ENCODE results near the gene BCAS1. TPM values are rescaled to one million over a fixed set of nuclear protein-coding genes. Genes with fewer than 3 reads are reported as not detected.

BCAS1 gene
- total and polyA plus RNA-seq, 2 donors (not counting 3 experiments of a cell fraction or from before 2014, with no cell fraction given) = not detected

DNA sequence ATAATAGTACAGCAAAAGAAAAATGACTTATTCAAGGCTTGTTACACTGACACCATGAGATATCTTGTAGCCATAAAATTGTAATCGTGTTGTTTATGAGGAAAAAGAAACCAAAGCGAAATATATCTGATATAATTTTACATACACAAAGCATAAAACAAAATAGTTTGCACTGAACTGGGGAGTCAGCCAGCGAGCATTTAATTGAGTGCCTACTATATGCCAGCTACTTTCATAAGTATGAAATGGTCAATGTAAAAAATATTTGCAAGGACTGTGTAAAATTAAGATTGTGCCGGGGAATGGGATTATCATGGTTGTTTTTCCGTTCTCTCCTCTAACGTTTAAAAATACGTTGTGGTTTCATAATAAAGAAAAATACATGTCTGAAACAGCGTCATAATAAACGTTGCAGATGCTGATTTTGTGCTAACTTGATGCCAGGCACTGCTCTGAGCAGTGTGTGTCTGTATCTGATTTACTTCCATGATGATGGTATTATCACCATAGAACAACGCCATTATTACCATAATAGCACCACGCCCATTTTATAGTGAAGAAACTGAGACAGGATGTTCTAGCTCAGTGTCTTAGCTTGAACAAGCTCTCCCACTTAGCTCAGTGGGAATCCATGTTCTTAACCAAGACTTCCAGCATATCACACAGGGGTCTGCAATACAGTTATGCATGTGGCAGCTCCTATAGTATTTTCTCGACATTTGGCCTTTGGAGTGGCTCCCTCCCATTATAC, 144.6 kb downstream of the BCAS1 start:
- Histone ChIP-seq H3K27ac (ENCODE audit: insufficient read depth, low read depth, low read length) (peak overlapping the region; percentile 77), H3K9me3 (replicated peaks; ENCODE audit: control insufficient read depth, insufficient read depth, low read length) (no peaks in the 10 kb centered on the region), H3K36me3 (ENCODE audit: control insufficient read depth in 2 of 2, extremely low read depth in 1 of 2, insufficient read depth in 2 of 2, low read length in 2 of 2) (no peaks in the 10 kb centered on the region), H3K9ac (replicated peaks; ENCODE audit: extremely low read depth, insufficient read depth, low read length) (peak overlapping the region; percentile 59), H3K79me2 (ENCODE audit: control insufficient read depth, insufficient read depth, low read length) (no peaks in the 10 kb centered on the region), H3K4me1 (ENCODE audit: control insufficient read depth, extremely low read depth, insufficient read depth, low read length) (peaks cover 13% of the 10 kb centered on the region), H3K4me3 (replicated peaks in 1 of 3; ENCODE audit: insufficient read depth in 1 of 3, low read depth in 1 of 3, low read length in 3 of 3) (no peak overlapping the region), H3K27me3 (ENCODE audit: control insufficient read depth in 2 of 2, insufficient read depth in 2 of 2, low read length in 2 of 2) (no peaks in the 10 kb centered on the region), H3K4me2 (ENCODE audit: insufficient read depth, low read length) (peak overlapping the region; percentile 60), H2AFZ (ENCODE audit: low read depth, low read length) (peak overlapping the region; percentile 55), H3K9me1 (replicated peaks; ENCODE audit: control insufficient read depth, extremely low read depth, insufficient read depth, low read length) (no peaks in the 10 kb centered on the region), H4K20me1 (replicated peaks; ENCODE audit: control insufficient read depth, extremely low read depth, insufficient read depth, low read length) (no peaks in the 10 kb centered on the region)
- dilution Hi-C loops (cut with MboI; ENCODE audit: extremely low pct_ligation_motif_present, low sequenced_read_pairs) = loop anchor here (25.0 kb wide), 1 partner anchor 339 kb away; the partner anchor contains the start of gene ZNF217
- FAIRE-seq (no peak), DNase-seq (ENCODE audit: low read depth, low spot score) (no peak)
- ChIA-PET POLR2A (no interaction called here), CTCF (interaction anchor here (0.6 to 4.5 kb wide), 7 partner anchors 9 to 348 kb away, joined by 3 to 24 read pairs (median 4); no protein-coding TSS in a partner anchor)
- no TSS peak for BruUV-seq (replicated peaks)
- intact Hi-C loops (cut with micrococcal nuclease) = loop anchor here (1.0 to 5.0 kb wide), 4 partner anchors 8 to 1434 kb away; no protein-coding TSS in a partner anchor
- TF ChIP-seq POLR2A (IDR thresholded peaks at IDR 0.05; ENCODE audit: low read depth, low read length) = no peak
- TF ChIP-seq, protein P1, sequence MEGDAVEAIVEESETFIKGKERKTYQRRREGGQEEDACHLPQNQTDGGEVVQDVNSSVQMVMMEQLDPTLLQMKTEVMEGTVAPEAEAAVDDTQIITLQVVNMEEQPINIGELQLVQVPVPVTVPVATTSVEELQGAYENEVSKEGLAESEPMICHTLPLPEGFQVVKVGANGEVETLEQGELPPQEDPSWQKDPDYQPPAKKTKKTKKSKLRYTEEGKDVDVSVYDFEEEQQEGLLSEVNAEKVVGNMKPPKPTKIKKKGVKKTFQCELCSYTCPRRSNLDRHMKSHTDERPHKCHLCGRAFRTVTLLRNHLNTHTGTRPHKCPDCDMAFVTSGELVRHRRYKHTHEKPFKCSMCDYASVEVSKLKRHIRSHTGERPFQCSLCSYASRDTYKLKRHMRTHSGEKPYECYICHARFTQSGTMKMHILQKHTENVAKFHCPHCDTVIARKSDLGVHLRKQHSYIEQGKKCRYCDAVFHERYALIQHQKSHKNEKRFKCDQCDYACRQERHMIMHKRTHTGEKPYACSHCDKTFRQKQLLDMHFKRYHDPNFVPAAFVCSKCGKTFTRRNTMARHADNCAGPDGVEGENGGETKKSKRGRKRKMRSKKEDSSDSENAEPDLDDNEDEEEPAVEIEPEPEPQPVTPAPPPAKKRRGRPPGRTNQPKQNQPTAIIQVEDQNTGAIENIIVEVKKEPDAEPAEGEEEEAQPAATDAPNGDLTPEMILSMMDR (IDR thresholded peaks at IDR 0.05; ENCODE audit: extremely low read depth in 1 of 2, insufficient read depth in 1 of 2, low read depth in 1 of 2, low read length in 2 of 2) = no peak
- TF ChIP-seq GATA2 (IDR thresholded peaks at IDR 0.05; ENCODE audit: insufficient read depth, insufficient read length, low read depth, low read length) = no peak
- TF ChIP-seq MYC (IDR thresholded peaks at IDR 0.05; ENCODE audit: low read depth, low read length) = no peak
- TF ChIP-seq, protein P2, sequence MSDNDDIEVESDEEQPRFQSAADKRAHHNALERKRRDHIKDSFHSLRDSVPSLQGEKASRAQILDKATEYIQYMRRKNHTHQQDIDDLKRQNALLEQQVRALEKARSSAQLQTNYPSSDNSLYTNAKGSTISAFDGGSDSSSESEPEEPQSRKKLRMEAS (IDR thresholded peaks at IDR 0.05; ENCODE audit: insufficient read depth, insufficient read length) = no peak
- no peak for TF ChIP-seq POLR2AphosphoS5 (IDR thresholded peaks at IDR 0.05; ENCODE audit: insufficient read depth, low read depth, low read length)
- TF ChIP-seq EZH2 (IDR thresholded peaks at IDR 0.05; ENCODE audit: borderline replicate concordance, low read depth, low read length, severe bottlenecking) = no peak
- TF ChIP-seq JUN (IDR thresholded peaks at IDR 0.05; ENCODE audit: borderline replicate concordance, insufficient read depth, insufficient read length, low read depth) = no peak
- no peak for TF ChIP-seq FOS (IDR thresholded peaks at IDR 0.05; ENCODE audit: borderline replicate concordance, insufficient read depth, low read length)
